Sigmoid colon (tissue), 7 donors: ENCODE data around the gene GNS. TPM values are rescaled to one million over a fixed set of nuclear protein-coding genes. Genes with fewer than 3 reads are reported as not detected.

ENCODE experiments used
- DNase-seq: peaks from one replicate; pipeline ENCODE4 v3.0.0-alpha.2; 2019
- H3K27ac ChIP-seq, 4 donors: fragments of 200-600 bp; sonication (generic); one replicate each; pipeline ENCODE4 v1.5.1; 2016 to 2019; ENCODE audit warnings: mild to moderate bottlenecking in 1 of 4
- H3K27me3 ChIP-seq, 3 donors: fragments of 200-600 bp; sonication (generic); one replicate each; pipeline ENCODE4 v1.5.1; 2019; ENCODE audit warnings: mild to moderate bottlenecking in 1 of 3
- H3K36me3 ChIP-seq, 4 donors: fragments of 200-600 bp; sonication (generic); one replicate each; pipeline ENCODE4 v1.5.1; 2016 to 2019
- H3K4me1 ChIP-seq, 4 donors: fragments of 200-600 bp; sonication (generic); one replicate each; pipeline ENCODE4 v1.5.1; 2017 to 2019
- H3K4me3 ChIP-seq, 4 donors: fragments of 200-600 bp; sonication (generic); one replicate each; pipeline ENCODE4 v1.5.1; 2017 to 2019; ENCODE audit warnings: mild to moderate bottlenecking in 2 of 4, moderate library complexity in 1 of 4
- H3K9me3 ChIP-seq, 4 donors: fragments of 200-600 bp in 3 of 4; sonication (generic) in 3 of 4; one replicate each; pipeline versions ENCODE4 v1.5.1 to v1.6.1; 2013 to 2019
- EP300 ChIP-seq, 4 donors: sonication (generic); formaldehyde crosslinking; IDR thresholded peaks; one replicate each; pipeline ENCODE4 v1.6.1; 2017; ENCODE audit warnings: antibody characterized with exemption in 4 of 4
- POLR2A ChIP-seq, 2 donors: fragments of 450-650 bp; IDR thresholded peaks; one replicate each; pipeline ENCODE4 v1.6.1; 2016; ENCODE audit warnings: antibody characterized with exemption in 2 of 2, mild to moderate bottlenecking in 2 of 2, moderate library complexity in 2 of 2
- POLR2AphosphoS5 ChIP-seq, 4 donors: sonication (generic); formaldehyde crosslinking; IDR thresholded peaks; one replicate each; pipeline ENCODE4 v1.6.1; 2017; ENCODE audit warnings: antibody characterized with exemption in 4 of 4
- WGBS, 2 donors: extraction: QIAGEN DNeasy Blood & Tissue Kit; methylation state at CpG; one replicate each; pipeline ENCODE4 v1.1.7; 2013; 5-methylcytosine and 5-hydroxymethylcytosine counted together
- intact Hi-C: fragments of 100-400 bp; cut with DNase I; formaldehyde crosslinking; loops from one replicate; pipeline ENCODE4 v1.15.1; 2023
- polyA plus RNA-seq, 3 donors: library from polyadenylated mRNA; stranded (reverse); fragments of 200-250 nt; gene quantifications; one replicate each; pipeline ENCODE4 v1.2.3, GENCODE V29; 2013
- total RNA-seq, 4 donors: library from RNA; depleted of rRNA; stranded (reverse); fragments of >200 nt; gene quantifications; one replicate each; pipeline ENCODE4 v1.1.0, GENCODE V29; 2016
- TF ChIP-seq, protein P1 (sequence below), 4 experiments: fragments of 450-650 bp in 3 of 4; fragments of 200-600 bp in 1 of 4; IDR thresholded peaks; one replicate each; pipeline ENCODE4 v1.5.1; 2016 to 2019; ENCODE audit warnings: antibody characterized with exemption in 4 of 4, mild to moderate bottlenecking in 3 of 4, moderate library complexity in 2 of 4
- donor health status: healthy with polysubstance abuse.
- donor health status: Bipolar disorder and iron deficiency.
- donor health status: healthy.

The GNS gene
- total and polyA plus RNA-seq, 7 donors = 4.2 to 73.0 (median 65.3) TPM

DNA sequence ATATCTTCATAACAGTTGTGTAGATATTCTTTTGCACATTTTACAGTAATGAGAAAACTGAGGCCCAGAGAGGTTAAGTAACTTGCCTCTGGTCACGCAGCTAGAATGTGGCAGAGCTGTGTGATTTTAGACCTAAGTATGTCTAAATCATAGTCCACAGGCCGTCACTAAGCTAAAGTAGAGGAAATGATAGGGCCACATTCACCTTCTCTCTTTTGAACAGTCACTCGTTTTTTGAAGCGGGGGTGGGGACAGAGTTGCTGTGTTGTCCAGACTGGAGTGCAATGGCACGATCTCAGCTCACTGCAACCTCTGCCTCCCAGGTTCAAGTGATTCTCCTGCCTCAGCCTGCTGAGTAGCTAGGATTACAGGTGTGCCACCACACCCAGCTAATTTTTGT lies 80.4 kb downstream of the GNS start:
- WGBS, 2 donors = 72 to 80% methylated on average over 5 of the region's 5 CpGs
- no peaks in the 10 kb centered on the region for H3K36me3 ChIP-seq
- H3K27ac ChIP-seq = peak overlapping the region; percentile 79 to 92 (median 80)
- no peaks in the 10 kb centered on the region for H3K9me3 ChIP-seq
- peaks cover 0 to 100% (median 92%) of the 10 kb centered on the region in 4 donors for H3K4me1 ChIP-seq
- H3K4me3 ChIP-seq = no peak overlapping the region
- intact Hi-C loops = no loop called here
- DNase-seq = no peak
- H3K27me3 ChIP-seq = no peaks in the 10 kb centered on the region
- no peak for TF ChIP-seq POLR2A (IDR thresholded peaks at IDR 0.05)
- no peak for TF ChIP-seq EP300 (IDR thresholded peaks at IDR 0.05)
- no peak for TF ChIP-seq POLR2AphosphoS5 (IDR thresholded peaks at IDR 0.05)
- TF ChIP-seq, protein P1, sequence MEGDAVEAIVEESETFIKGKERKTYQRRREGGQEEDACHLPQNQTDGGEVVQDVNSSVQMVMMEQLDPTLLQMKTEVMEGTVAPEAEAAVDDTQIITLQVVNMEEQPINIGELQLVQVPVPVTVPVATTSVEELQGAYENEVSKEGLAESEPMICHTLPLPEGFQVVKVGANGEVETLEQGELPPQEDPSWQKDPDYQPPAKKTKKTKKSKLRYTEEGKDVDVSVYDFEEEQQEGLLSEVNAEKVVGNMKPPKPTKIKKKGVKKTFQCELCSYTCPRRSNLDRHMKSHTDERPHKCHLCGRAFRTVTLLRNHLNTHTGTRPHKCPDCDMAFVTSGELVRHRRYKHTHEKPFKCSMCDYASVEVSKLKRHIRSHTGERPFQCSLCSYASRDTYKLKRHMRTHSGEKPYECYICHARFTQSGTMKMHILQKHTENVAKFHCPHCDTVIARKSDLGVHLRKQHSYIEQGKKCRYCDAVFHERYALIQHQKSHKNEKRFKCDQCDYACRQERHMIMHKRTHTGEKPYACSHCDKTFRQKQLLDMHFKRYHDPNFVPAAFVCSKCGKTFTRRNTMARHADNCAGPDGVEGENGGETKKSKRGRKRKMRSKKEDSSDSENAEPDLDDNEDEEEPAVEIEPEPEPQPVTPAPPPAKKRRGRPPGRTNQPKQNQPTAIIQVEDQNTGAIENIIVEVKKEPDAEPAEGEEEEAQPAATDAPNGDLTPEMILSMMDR (IDR thresholded peaks at IDR 0.05) = no peak

DNA sequence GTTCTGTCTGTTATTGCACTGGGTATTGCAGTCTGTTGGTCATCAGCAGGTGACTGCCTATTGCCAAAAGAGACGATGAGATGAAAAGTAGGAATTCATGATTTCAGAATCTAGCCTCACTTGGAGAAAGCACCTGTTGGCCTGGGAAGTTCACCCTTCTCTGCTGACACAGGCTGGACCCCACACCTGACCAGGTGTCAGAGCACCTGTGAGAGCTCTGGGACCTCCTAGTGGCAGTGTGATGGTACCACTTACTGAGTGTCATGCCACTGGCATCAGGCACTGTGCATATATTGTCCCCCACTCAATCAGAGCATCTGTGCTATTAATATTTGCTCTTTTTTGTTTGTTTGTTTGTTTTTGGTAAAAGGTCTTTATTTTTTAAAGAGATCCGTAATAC lies 81.0 kb downstream of the GNS start:
- H3K9me3 ChIP-seq = no peaks in the 10 kb centered on the region
- 75 to 77% methylated on average over 2 of the region's 2 CpGs for whole genome bisulfite sequencing, 2 donors
- no peak overlapping the region for H3K4me3 ChIP-seq
- DNase-seq = no peak
- peaks cover 0 to 100% (median 92%) of the 10 kb centered on the region in 4 donors for H3K4me1 ChIP-seq
- no peaks in the 10 kb centered on the region for H3K27me3 ChIP-seq
- intact Hi-C loops = no loop called here
- no peaks in the 10 kb centered on the region for H3K36me3 ChIP-seq
- TF ChIP-seq POLR2A (IDR thresholded peaks at IDR 0.05) (no peak), EP300 (IDR thresholded peaks at IDR 0.05) (no peak), POLR2AphosphoS5 (IDR thresholded peaks at IDR 0.05) (no peak)
- TF ChIP-seq, protein P1 (IDR thresholded peaks at IDR 0.05) = no peak
- peak overlapping the region; percentile 79 to 92 (median 80) for H3K27ac ChIP-seq

DNA sequence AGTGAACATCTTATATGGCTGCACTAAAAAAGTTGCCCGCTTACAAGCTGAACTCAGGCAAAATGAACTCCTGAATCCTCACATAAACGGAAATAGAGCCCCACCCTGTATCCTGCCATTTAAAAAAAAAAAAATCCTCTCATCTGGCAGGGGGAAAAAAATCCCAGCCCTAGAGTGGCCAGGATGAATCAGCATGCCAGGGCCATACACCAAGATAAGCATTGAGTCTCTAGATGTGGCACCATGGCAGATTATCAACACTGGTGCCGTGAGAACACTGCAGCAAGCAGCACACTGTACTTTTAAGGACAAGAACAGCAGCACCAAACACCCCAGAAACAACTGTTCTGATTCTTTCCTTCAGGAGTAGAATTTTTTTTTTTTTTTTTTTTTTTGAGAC lies 83.4 kb downstream of the GNS start:
- Histone ChIP-seq H3K27me3 (no peaks in the 10 kb centered on the region), H3K36me3 (no peaks in the 10 kb centered on the region), H3K27ac (peak overlapping the region; percentile 79 to 92 (median 80)), H3K4me3 (no peak overlapping the region), H3K4me1 (peaks cover 0 to 100% (median 92%) of the 10 kb centered on the region in 4 donors), H3K9me3 (no peaks in the 10 kb centered on the region)
- peak; percentile 83 for DNase-seq
- TF ChIP-seq EP300 (IDR thresholded peaks at IDR 0.05) (peak in 2 of 4 donors; percentile 16 to 33), POLR2A (IDR thresholded peaks at IDR 0.05) (no peak), POLR2AphosphoS5 (IDR thresholded peaks at IDR 0.05) (peak in 3 of 4 donors; percentile 34 to 61 (median 60))
- TF ChIP-seq, protein P1 (IDR thresholded peaks at IDR 0.05) = no peak
- WGBS, 2 donors = 13 to 47% methylated on average over 3 of the region's 3 CpGs
- intact Hi-C loops = no loop called here

DNA sequence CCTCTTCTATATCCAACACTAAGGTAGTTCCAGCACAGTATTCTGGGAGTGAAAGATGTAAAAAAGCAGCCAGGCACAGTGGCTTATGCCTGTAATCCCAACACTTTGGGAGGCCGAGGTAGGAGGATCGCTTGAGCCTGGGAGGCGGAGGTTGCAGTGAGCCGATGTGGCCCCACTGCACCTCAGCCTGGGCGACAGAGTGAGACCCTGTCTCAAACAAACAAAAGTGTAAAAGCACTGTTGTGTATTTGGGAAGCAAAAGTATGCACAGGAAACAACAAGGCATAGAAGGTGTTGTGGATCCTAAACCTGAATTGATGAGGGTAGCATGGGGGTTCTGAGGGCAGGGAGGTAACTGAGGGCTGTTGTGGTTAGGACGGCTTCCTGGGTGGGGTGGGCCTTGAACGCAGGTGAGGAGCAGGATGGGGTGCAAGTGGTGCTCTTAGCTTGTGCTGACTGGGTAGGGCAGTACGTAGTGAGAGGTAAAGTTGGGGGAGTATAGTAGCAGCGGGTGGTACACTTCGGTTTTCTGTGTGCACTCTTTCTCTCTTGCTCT lies 84.8 kb downstream of the GNS start:
- Histone ChIP-seq H3K9me3 (no peaks in the 10 kb centered on the region), H3K27me3 (no peaks in the 10 kb centered on the region), H3K36me3 (no peaks in the 10 kb centered on the region), H3K4me3 (no peak overlapping the region), H3K27ac (peak overlapping the region; percentile 79 to 92 (median 80)), H3K4me1 (peaks cover 0 to 100% (median 93%) of the 10 kb centered on the region in 4 donors)
- intact Hi-C loops = no loop called here
- TF ChIP-seq POLR2AphosphoS5 (IDR thresholded peaks at IDR 0.05) (no peak), POLR2A (IDR thresholded peaks at IDR 0.05) (no peak), EP300 (IDR thresholded peaks at IDR 0.05) (no peak)
- TF ChIP-seq, protein P1 (IDR thresholded peaks at IDR 0.05) = no peak
- no peak for DNase-seq
- 69 to 88% methylated on average over 10 of the region's 10 CpGs for WGBS, 2 donors
